PC-3 (cell line): Measurements from ENCODE around the gene RNMT. TPM values are rescaled to one million over a fixed set of nuclear protein-coding genes. Genes with fewer than 3 reads are reported as not detected.

ENCODE experiments used
- ATAC-seq: fragments of 200-7000 bp; cut with Tn5 transposase; 2 replicates; pipeline ENCODE4 v1.9.1; 2020; ENCODE audit warnings: mild to moderate bottlenecking, moderate library complexity
- BruUV-seq: library from RNA; stranded (reverse); fragments of 400-500 nt; replicated peaks from 2 replicates; lab custom pipeline; 2021; lab: Mats Ljungman, UMichigan
- CTCF ChIA-PET: fragments of 300-600 bp; sonication (Branson Sonifier 250); formaldehyde crosslinking; loops from one replicate; lab custom pipeline; 2022; ENCODE audit warnings: antibody characterized with exemption; lab: Charles Lee
- POLR2A ChIA-PET: fragments of 300-600 bp; sonication (Branson Sonifier 250); formaldehyde crosslinking; loops from one replicate; lab custom pipeline; 2022; ENCODE audit warnings: antibody characterized with exemption; ENCODE audit not compliant: unreplicated experiment; lab: Charles Lee
- DNase-seq: peaks from one replicate; pipeline ENCODE4 v3.0.0-alpha.2; 2015
- H2AFZ ChIP-seq: fragments of 300-600 bp; sonication (generic); 2 replicates; pipeline ENCODE4 v1.6.0; 2016; ENCODE audit warnings: antibody characterized with exemption, low read length
- H3F3A ChIP-seq: fragments of 300-600 bp; sonication (generic); one replicate; pipeline ENCODE4 v1.6.0; 2017; ENCODE audit warnings: antibody characterized with exemption, low read length, control low read depth, mild to moderate bottlenecking; ENCODE audit not compliant: unreplicated experiment
- H3K27ac ChIP-seq: fragments of 300-600 bp; sonication (generic); 2 replicates; pipeline ENCODE4 v1.5.1; 2016; ENCODE audit warnings: mild to moderate bottlenecking, low read length
- H3K27me3 ChIP-seq: fragments of 300-600 bp; sonication (generic); 2 replicates; pipeline ENCODE4 v1.6.1; 2016; ENCODE audit warnings: low read length, mixed read lengths
- H3K36me3 ChIP-seq: fragments of 300-600 bp; sonication (generic); 2 replicates; pipeline ENCODE4 v1.6.1; 2016; ENCODE audit warnings: low read depth, mixed run types, low read length, mixed read lengths
- H3K4me1 ChIP-seq: fragments of 300-600 bp; sonication (generic); 2 replicates; pipeline ENCODE4 v1.5.1; 2016; ENCODE audit warnings: low read length; ENCODE audit not compliant: insufficient read depth
- H3K4me2 ChIP-seq: fragments of 300-600 bp; sonication (generic); 2 replicates; pipeline ENCODE4 v1.6.0; 2016; ENCODE audit warnings: low read length
- H3K4me3 ChIP-seq: fragments of 300-600 bp; sonication (generic); 2 replicates; pipeline ENCODE4 v1.5.1; 2016; ENCODE audit warnings: mild to moderate bottlenecking, low read length, mixed read lengths
- H3K79me2 ChIP-seq: fragments of 300-600 bp; sonication (generic); 2 replicates; pipeline ENCODE4 v1.6.1; 2017; ENCODE audit warnings: low read length, mixed read lengths
- H3K9ac ChIP-seq: fragments of 300-600 bp; sonication (generic); 2 replicates; pipeline ENCODE4 v1.6.0; 2016; ENCODE audit warnings: mild to moderate bottlenecking, low read length
- H3K9me2 ChIP-seq: fragments of 300-600 bp; sonication (generic); replicated peaks from 2 replicates; pipeline ENCODE4 v1.6.1; 2016; ENCODE audit warnings: mixed run types, low read length, mixed read lengths
- H3K9me3 ChIP-seq: fragments of 300-600 bp; sonication (generic); 2 replicates; pipeline ENCODE4 v1.6.1; 2016; ENCODE audit warnings: low read length, mixed read lengths
- H4K20me1 ChIP-seq: fragments of 300-600 bp; sonication (generic); 2 replicates; pipeline ENCODE4 v1.6.1; 2016; ENCODE audit warnings: low read length, mixed read lengths
- CTCF ChIP-seq: fragments of 300-600 bp; sonication (generic); conservative IDR thresholded peaks from 2 replicates; pipeline ENCODE4 v1.5.1; 2017; ENCODE audit warnings: antibody characterized with exemption, low read depth, mild to moderate bottlenecking, low read length
- EZH2 ChIP-seq: fragments of 300-600 bp; sonication (generic); IDR thresholded peaks from one replicate; pipeline ENCODE4 v1.6.1; 2017; ENCODE audit warnings: antibody characterized with exemption, mild to moderate bottlenecking, low read length; ENCODE audit not compliant: unreplicated experiment
- EZH2phosphoT487 ChIP-seq: fragments of 300-600 bp; sonication (generic); IDR thresholded peaks from 2 replicates; pipeline ENCODE4 v1.6.1; 2018; ENCODE audit warnings: mild to moderate bottlenecking, antibody characterized with exemption, low read length, borderline replicate concordance
- intact Hi-C: fragments of 100-400 bp; cut with micrococcal nuclease; formaldehyde crosslinking; loops from 2 replicates; pipeline ENCODE4 v1.9.0; 2023
- total RNA-seq: library from RNA; depleted of rRNA; stranded (reverse); fragments of >200 nt; gene quantifications from 2 replicates; pipeline ENCODE4 v1.2.3, GENCODE V29; 2014

Gene RNMT
- total RNA-seq, 1 experiment from 2014 or later, result 18.9 TPM

- Histone ChIP-seq H3K79me2 (no peaks in the 10 kb centered on the region), H3K9me2 (no peaks in the 10 kb centered on the region), H3K27me3 (peaks cover 5% of the 10 kb centered on the region; the same call in 1 of the 2 replicates), H3K4me3 (no peak overlapping the region), H3K4me2 (no peak overlapping the region), H3K4me1 (peaks cover 17% of the 10 kb centered on the region), H3F3A (no peaks in the 10 kb centered on the region), H4K20me1 (no peaks in the 10 kb centered on the region), H3K27ac (no peak overlapping the region), H3K9me3 (no peaks in the 10 kb centered on the region), H3K9ac (no peak overlapping the region), H3K36me3 (no peaks in the 10 kb centered on the region), H2AFZ (no peak overlapping the region)
- TF ChIP-seq EZH2, result no peak
- TF ChIP-seq CTCF, result no peak
- TF ChIP-seq EZH2phosphoT487, result no peak
- CTCF ChIA-PET, result no interaction called here
- no TSS peak for BruUV-seq
- POLR2A ChIA-PET, result no interaction called here
- intact Hi-C loops, result no loop called here
- ATAC-seq (no peak), DNase-seq (no peak)
Observed at GRCh38 chr18:13793819-13794218, 67.3 kb downstream of the RNMT start.

- no peak for TF ChIP-seq EZH2phosphoT487
- TF ChIP-seq CTCF, result 0 out of 2 replicates have a peak, but pooled peaks have one; percentile 9
- no TSS peak for BruUV-seq
- Histone ChIP-seq H3K4me2 (peak overlapping the region; percentile 23), H3K27ac (no peak overlapping the region), H3K27me3 (peaks cover under 1% of the 10 kb centered on the region; the same call in 1 of the 2 replicates), H3K4me1 (peaks cover 26% of the 10 kb centered on the region), H3K9me2 (no peaks in the 10 kb centered on the region), H3K4me3 (no peak overlapping the region), H3F3A (no peaks in the 10 kb centered on the region), H3K36me3 (no peaks in the 10 kb centered on the region), H3K79me2 (no peaks in the 10 kb centered on the region), H3K9ac (no peak overlapping the region), H3K9me3 (no peaks in the 10 kb centered on the region), H4K20me1 (no peaks in the 10 kb centered on the region), H2AFZ (0 out of 2 replicates have a peak overlapping the region, but pooled peaks have one; percentile 2)
- no peak for DNase-seq
- ChIA-PET CTCF (no interaction called here), POLR2A (no interaction called here)
- intact Hi-C loops, result no loop called here
- ATAC-seq, result no peak
Observed at GRCh38 chr18:13796515-13796914, 70.0 kb downstream of the RNMT start.

GRCh38 chr18:13797157-13797611 lies 70.7 kb downstream of the RNMT start:
- H3K36me3 ChIP-seq, result no peaks in the 10 kb centered on the region
- intact Hi-C loops, result no loop called here
- H3K4me2 ChIP-seq, result peak overlapping the region; percentile 23
- ChIA-PET CTCF (interaction anchor here (0.5 kb wide), 1 partner anchor 131 kb away, joined by 3 read pairs; no protein-coding TSS in a partner anchor), POLR2A (no interaction called here)
- no peak for TF ChIP-seq CTCF
- TF ChIP-seq EZH2, result no peak
- no peak for TF ChIP-seq EZH2phosphoT487
- no peak overlapping the region for H3K9ac ChIP-seq
- no TSS peak for BruUV-seq
- H2AFZ ChIP-seq, result no peak overlapping the region
- H3K79me2 ChIP-seq, result no peaks in the 10 kb centered on the region
- no peak overlapping the region for H3K27ac ChIP-seq
- no peaks in the 10 kb centered on the region for H4K20me1 ChIP-seq
- DNase-seq, result peak; percentile 84
- H3K4me3 ChIP-seq, result no peak overlapping the region
- peaks cover 26% of the 10 kb centered on the region for H3K4me1 ChIP-seq
- no peaks in the 10 kb centered on the region for H3F3A ChIP-seq
- peaks cover 4% of the 10 kb centered on the region for H3K27me3 ChIP-seq
- H3K9me2 ChIP-seq, result no peaks in the 10 kb centered on the region
- ATAC-seq, result peak; percentile 6; the same call in 1 of the 2 replicates
- no peaks in the 10 kb centered on the region for H3K9me3 ChIP-seq
